Neuronal stem cell (in vitro differentiated cells): ENCODE results near the gene C11orf87.

Experiments used
- DNase-seq: peaks from one replicate; pipeline ENCODE4 v3.0.0-alpha.2; 2013; ENCODE audit warnings: low spot score
- H2AFZ ChIP-seq: one replicate; pipeline ENCODE4 v1.6.1; 2013; ENCODE audit warnings: mild to moderate bottlenecking, low read length, inconsistent platforms
- H2AK5ac ChIP-seq: 2 replicates; pipeline ENCODE4 v1.6.1; 2013; ENCODE audit warnings: low read depth, mild to moderate bottlenecking, inconsistent platforms, low read length, moderate library complexity, mixed read lengths
- H2BK120ac ChIP-seq: 2 replicates; pipeline ENCODE4 v1.6.1; 2013; ENCODE audit warnings: low read depth, mild to moderate bottlenecking, inconsistent platforms, low read length, moderate library complexity, mixed read lengths
- H2BK12ac ChIP-seq: one replicate; pipeline ENCODE4 v1.6.1; 2013; ENCODE audit warnings: low read length, inconsistent platforms
- H2BK15ac ChIP-seq: 2 replicates; pipeline ENCODE4 v1.6.1; 2013; ENCODE audit warnings: mild to moderate bottlenecking, low read length, inconsistent platforms, mixed read lengths
- H2BK5ac ChIP-seq: one replicate; pipeline ENCODE4 v1.6.1; 2013; ENCODE audit warnings: inconsistent platforms, mild to moderate bottlenecking, low read length, moderate library complexity
- H3K14ac ChIP-seq: one replicate; pipeline ENCODE4 v1.6.1; 2013; ENCODE audit warnings: low read length, inconsistent platforms
- H3K18ac ChIP-seq: 2 replicates; pipeline ENCODE4 v1.6.1; 2013; ENCODE audit warnings: low read length, inconsistent platforms
- H3K23ac ChIP-seq: 2 replicates; pipeline ENCODE4 v1.6.1; 2013; ENCODE audit warnings: low read depth, mild to moderate bottlenecking, mixed read lengths, low read length, inconsistent platforms; ENCODE audit not compliant: poor library complexity
- H3K27ac ChIP-seq: replicated peaks from 3 replicates; pipeline ENCODE4 v1.5.1; 2013; ENCODE audit warnings: low read length, inconsistent platforms
- H3K27me3 ChIP-seq, 3 experiments: 2 replicates each; pipeline ENCODE4 v1.6.1; 2013; ENCODE audit warnings: low read length in 3 of 3, mild to moderate bottlenecking in 2 of 3, inconsistent platforms in 1 of 3, low read depth in 1 of 3, mixed read lengths in 1 of 3, moderate library complexity in 1 of 3; ENCODE audit not compliant: control insufficient read depth in 3 of 3, insufficient read depth in 3 of 3
- H3K36me3 ChIP-seq, 2 donors: replicated peaks in 1 of 2; 2 replicates each; pipeline ENCODE4 v1.6.1; 2013; ENCODE audit warnings: low read length in 2 of 2; ENCODE audit not compliant: control insufficient read depth in 2 of 2, insufficient read depth in 2 of 2
- H3K4ac ChIP-seq: 2 replicates; pipeline ENCODE4 v1.6.1; 2013; ENCODE audit warnings: inconsistent platforms, mild to moderate bottlenecking, low read length, moderate library complexity
- H3K4me1 ChIP-seq, 2 donors: 1 replicate in 1 of 2; 2 replicates in 1 of 2; pipeline ENCODE4 v1.6.1; 2013; ENCODE audit warnings: low read length in 2 of 2, low read depth in 1 of 2; ENCODE audit not compliant: control insufficient read depth in 2 of 2, insufficient read depth in 1 of 2
- H3K4me2 ChIP-seq: one replicate; pipeline ENCODE4 v1.6.1; 2013; ENCODE audit warnings: mild to moderate bottlenecking, low read length, inconsistent platforms; ENCODE audit not compliant: insufficient read depth, poor library complexity, severe bottlenecking
- H3K4me3 ChIP-seq, 2 donors: 2 replicates each; pipeline ENCODE4 v1.5.1; 2013; ENCODE audit warnings: low read length in 2 of 2, mild to moderate bottlenecking in 2 of 2, inconsistent platforms in 1 of 2, moderate library complexity in 1 of 2
- H3K79me1 ChIP-seq: one replicate; pipeline ENCODE4 v1.6.1; 2013; ENCODE audit warnings: low read depth, mild to moderate bottlenecking, inconsistent platforms, low read length, moderate library complexity
- H3K9ac ChIP-seq: one replicate; pipeline ENCODE4 v1.6.1; 2013; ENCODE audit warnings: mild to moderate bottlenecking, low read depth, low read length, inconsistent platforms; ENCODE audit not compliant: poor library complexity
- H3K9me3 ChIP-seq, 2 donors: replicated peaks in 1 of 2; 2 replicates each; pipeline versions ENCODE3 to v1.6.1; 2013; ENCODE audit warnings: low read length in 2 of 2, mild to moderate bottlenecking in 2 of 2, inconsistent platforms in 1 of 2, low read depth in 1 of 2, mixed read lengths in 1 of 2, moderate library complexity in 1 of 2; ENCODE audit not compliant: control insufficient read depth in 2 of 2, insufficient read depth in 1 of 2
- H4K8ac ChIP-seq: one replicate; pipeline ENCODE4 v1.6.1; 2013; ENCODE audit warnings: low read depth, mild to moderate bottlenecking, inconsistent platforms, low read length, moderate library complexity
- H4K91ac ChIP-seq: one replicate; pipeline ENCODE4 v1.6.1; 2013; ENCODE audit warnings: low read length, low read depth, mild to moderate bottlenecking, inconsistent platforms; ENCODE audit not compliant: poor library complexity
- WGBS, 2 donors: extraction: QIAGEN DNeasy Blood & Tissue Kit; methylation state at CpG; one replicate each; pipeline ENCODE4 v1.1.7; 2013; ENCODE audit warnings: missing lambda C conversion rate in 2 of 2, mixed read lengths in 1 of 2; ENCODE audit not compliant: insufficient read length in 2 of 2, insufficient replicate concordance in 1 of 2; ENCODE audit errors: extremely low coverage in 2 of 2; 5-methylcytosine and 5-hydroxymethylcytosine counted together

Gene C11orf87

DNA sequence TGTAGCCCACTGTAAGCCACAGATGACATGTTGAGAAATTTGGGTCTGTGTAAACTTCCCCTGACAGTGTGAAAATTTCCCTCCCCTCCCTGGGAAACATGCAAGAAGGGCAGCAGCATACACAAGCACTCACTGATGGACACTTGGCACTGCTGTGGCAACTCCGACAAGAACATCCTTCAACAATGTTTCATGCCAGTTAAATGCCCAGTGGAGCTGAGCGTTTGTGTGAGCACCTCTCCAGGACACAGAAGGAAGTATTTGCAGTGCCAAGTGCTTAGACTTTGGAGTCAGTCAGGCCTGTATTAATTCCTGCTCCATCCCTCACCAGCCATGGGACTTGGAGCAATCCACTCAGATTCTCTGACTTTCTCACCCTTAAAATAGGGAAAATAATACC is 17.7 kb downstream of the C11orf87 start:
- no CpG with 5 or more reads among the region's 2 CpGs for WGBS, 2 donors
- H2BK5ac ChIP-seq: no peak overlapping the region

DNA sequence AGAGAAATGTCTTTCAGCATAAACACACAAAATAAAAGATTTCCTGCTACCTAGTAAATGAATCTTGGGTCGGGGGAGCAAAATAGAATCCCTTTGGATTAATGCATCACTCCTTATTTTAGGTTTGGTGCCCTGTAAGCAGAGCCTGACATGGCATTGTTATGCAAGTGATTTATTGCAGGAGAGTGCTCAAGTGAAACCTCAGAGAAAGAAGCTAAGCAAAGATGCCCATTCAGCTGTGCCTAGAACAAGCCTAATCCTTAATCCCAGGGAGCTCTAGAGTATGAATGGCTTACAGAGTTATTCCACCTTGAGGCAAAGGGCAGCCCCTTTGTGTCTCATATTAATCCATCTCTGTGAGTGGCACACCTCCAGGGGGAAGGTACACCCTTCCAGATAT is 21.1 kb downstream of the C11orf87 start:
- no peak overlapping the region for H3K4me2 ChIP-seq

More for the DNA sequence above, 17.7 kb downstream of the C11orf87 start:
- Histone ChIP-seq H3K27me3 (no peaks in the 10 kb centered on the region), H3K27ac (no peak overlapping the region), H3K9me3 (no peaks in the 10 kb centered on the region), H3K79me1 (no peaks in the 10 kb centered on the region), H2BK120ac (no peak overlapping the region), H4K91ac (no peak overlapping the region), H3K4me2 (no peak overlapping the region), H4K8ac (no peak overlapping the region), H2AFZ (no peak overlapping the region), H2BK15ac (no peak overlapping the region), H3K4ac (no peak overlapping the region), H3K4me3 (no peak overlapping the region), H2AK5ac (no peak overlapping the region), H3K23ac (no peak overlapping the region), H3K4me1 (no peaks in the 10 kb centered on the region), H3K14ac (no peak overlapping the region), H3K9ac (no peak overlapping the region), H3K18ac (no peak overlapping the region), H2BK12ac (no peak overlapping the region), H3K36me3 (no peaks in the 10 kb centered on the region)
- DNase-seq: no peak

DNA sequence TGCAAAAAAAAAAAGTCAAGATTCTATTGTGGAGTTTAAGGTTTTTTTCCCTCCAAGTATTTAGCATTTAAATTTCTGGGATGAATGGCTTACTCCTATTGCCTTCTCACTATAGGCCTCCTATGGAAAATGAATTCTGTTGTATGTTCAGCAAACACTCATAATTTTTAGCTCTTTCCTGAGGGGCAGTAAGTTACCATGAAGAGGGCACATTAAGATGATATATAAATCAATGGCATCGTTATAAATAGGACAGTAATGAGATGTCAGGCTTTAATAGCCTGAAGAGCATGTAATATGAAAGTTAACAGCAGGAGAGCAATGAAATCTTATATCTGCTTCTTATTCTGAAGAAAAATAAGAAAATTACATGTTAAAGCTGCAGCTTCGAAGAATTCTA is 32.9 kb downstream of the C11orf87 start:
- no peak overlapping the region for H3K4ac ChIP-seq
- H2BK120ac ChIP-seq: no peak overlapping the region
- no peak overlapping the region for H4K91ac ChIP-seq
- no peak overlapping the region for H2AFZ ChIP-seq
- no peaks in the 10 kb centered on the region for H3K4me1 ChIP-seq
- H3K36me3 ChIP-seq: no peaks in the 10 kb centered on the region
- DNase-seq: no peak
- H3K18ac ChIP-seq: no peak overlapping the region
- no peak overlapping the region for H2BK5ac ChIP-seq
- H2BK12ac ChIP-seq: no peak overlapping the region
- no peaks in the 10 kb centered on the region for H3K79me1 ChIP-seq
- H3K9me3 ChIP-seq: no peaks in the 10 kb centered on the region
- H3K9ac ChIP-seq: no peak overlapping the region
- H3K4me2 ChIP-seq: no peak overlapping the region
- no peak overlapping the region for H2BK15ac ChIP-seq
- no peak overlapping the region for H4K8ac ChIP-seq
- H2AK5ac ChIP-seq: no peak overlapping the region
- H3K14ac ChIP-seq: no peak overlapping the region
- no peaks in the 10 kb centered on the region for H3K27me3 ChIP-seq
- no peak overlapping the region for H3K27ac ChIP-seq
- no peak overlapping the region for H3K23ac ChIP-seq
- H3K4me3 ChIP-seq: no peak overlapping the region
- no CpG with 5 or more reads among the region's 2 CpGs for WGBS, 2 donors

More for the DNA sequence above, 21.1 kb downstream of the C11orf87 start:
- H2AFZ ChIP-seq: no peak overlapping the region
- H3K4me1 ChIP-seq: no peaks in the 10 kb centered on the region
- H2AK5ac ChIP-seq: no peak overlapping the region
- no CpG with 5 or more reads among the region's 1 CpG for WGBS, 2 donors
- no peak overlapping the region for H2BK5ac ChIP-seq
- no peak overlapping the region for H3K4me3 ChIP-seq
- no peaks in the 10 kb centered on the region for H3K9me3 ChIP-seq
- no peak overlapping the region for H3K9ac ChIP-seq
- H4K8ac ChIP-seq: no peak overlapping the region
- no peaks in the 10 kb centered on the region for H3K79me1 ChIP-seq
- H4K91ac ChIP-seq: no peak overlapping the region
- H3K23ac ChIP-seq: no peak overlapping the region
- no peaks in the 10 kb centered on the region for H3K36me3 ChIP-seq
- no peaks in the 10 kb centered on the region for H3K27me3 ChIP-seq
- H3K4ac ChIP-seq: no peak overlapping the region
- DNase-seq: no peak
- H2BK12ac ChIP-seq: no peak overlapping the region
- H3K27ac ChIP-seq: no peak overlapping the region
- no peak overlapping the region for H3K18ac ChIP-seq
- H2BK15ac ChIP-seq: no peak overlapping the region
- no peak overlapping the region for H2BK120ac ChIP-seq
- no peak overlapping the region for H3K14ac ChIP-seq
